Fibroblast of the aortic adventitia (primary cell): ENCODE results near the gene SH2D6. TPM values are rescaled to one million over a fixed set of nuclear protein-coding genes. Genes with fewer than 3 reads are reported as not detected.

Experiments
- DNase-seq: peaks from one replicate; pipeline ENCODE4 v3.0.0-alpha.2; 2010; ENCODE audit warnings: low read depth
- H3K4me3 ChIP-seq: 2 replicates; pipeline ENCODE4 v1.5.1; 2011; ENCODE audit warnings: low read depth, mild to moderate bottlenecking, control low read depth, low read length, moderate library complexity
- total RNA-seq: library from RNA; depleted of rRNA; stranded (reverse); fragments of >200 nt; gene quantifications from 2 replicates; pipeline ENCODE4 v1.2.3, GENCODE V29; 2012; ENCODE audit warnings: low replicate concordance
- TF ChIP-seq, protein P1 (sequence below): IDR thresholded peaks from 2 replicates; pipeline ENCODE4 v1.5.1; 2011; ENCODE audit warnings: mild to moderate bottlenecking, low read length, control low read depth, inconsistent platforms; ENCODE audit not compliant: insufficient read depth

SH2D6 gene
- total RNA-seq, 1 donor, result 0.27 TPM

GRCh38 chr2:85449214-85449588 lies 30.7 kb downstream of the SH2D6 start:
- TF ChIP-seq, protein P1, sequence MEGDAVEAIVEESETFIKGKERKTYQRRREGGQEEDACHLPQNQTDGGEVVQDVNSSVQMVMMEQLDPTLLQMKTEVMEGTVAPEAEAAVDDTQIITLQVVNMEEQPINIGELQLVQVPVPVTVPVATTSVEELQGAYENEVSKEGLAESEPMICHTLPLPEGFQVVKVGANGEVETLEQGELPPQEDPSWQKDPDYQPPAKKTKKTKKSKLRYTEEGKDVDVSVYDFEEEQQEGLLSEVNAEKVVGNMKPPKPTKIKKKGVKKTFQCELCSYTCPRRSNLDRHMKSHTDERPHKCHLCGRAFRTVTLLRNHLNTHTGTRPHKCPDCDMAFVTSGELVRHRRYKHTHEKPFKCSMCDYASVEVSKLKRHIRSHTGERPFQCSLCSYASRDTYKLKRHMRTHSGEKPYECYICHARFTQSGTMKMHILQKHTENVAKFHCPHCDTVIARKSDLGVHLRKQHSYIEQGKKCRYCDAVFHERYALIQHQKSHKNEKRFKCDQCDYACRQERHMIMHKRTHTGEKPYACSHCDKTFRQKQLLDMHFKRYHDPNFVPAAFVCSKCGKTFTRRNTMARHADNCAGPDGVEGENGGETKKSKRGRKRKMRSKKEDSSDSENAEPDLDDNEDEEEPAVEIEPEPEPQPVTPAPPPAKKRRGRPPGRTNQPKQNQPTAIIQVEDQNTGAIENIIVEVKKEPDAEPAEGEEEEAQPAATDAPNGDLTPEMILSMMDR, result no peak
- no peak for DNase-seq
- no peak overlapping the region for H3K4me3 ChIP-seq

GRCh38 chr2:85452237-85452636 lies 33.7 kb downstream of the SH2D6 start:
- TF ChIP-seq, protein P1, result no peak
- H3K4me3 ChIP-seq, result no peak overlapping the region
- DNase-seq, result no peak

DNA sequence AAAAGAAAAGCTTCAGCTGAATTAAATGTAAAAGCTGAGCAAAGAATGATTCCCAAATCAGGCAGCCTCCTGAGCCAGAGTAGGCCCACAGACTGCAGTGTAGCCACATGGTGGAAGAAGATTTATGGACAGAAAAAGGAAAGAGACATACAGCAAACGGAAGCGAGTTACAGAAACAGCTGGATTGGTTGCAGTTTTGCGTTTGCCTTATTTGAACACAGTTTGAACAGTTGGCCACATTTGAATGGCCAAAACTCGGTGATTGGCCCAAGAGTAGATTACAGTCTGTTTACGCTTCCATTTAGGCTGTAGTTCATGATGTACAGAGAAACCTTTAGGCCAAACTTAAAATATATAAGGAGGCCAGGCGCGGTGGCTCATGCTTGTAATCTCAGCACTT lies 35.1 kb downstream of the SH2D6 start:
- DNase-seq, result no peak
- TF ChIP-seq, protein P1, result no peak
- no peak overlapping the region for H3K4me3 ChIP-seq

- DNase-seq, result no peak
- TF ChIP-seq, protein P1, result no peak
- no peak overlapping the region for H3K4me3 ChIP-seq
Measured at GRCh38 chr2:85455552-85456090, 37.1 kb downstream of the SH2D6 start.

- H3K4me3 ChIP-seq, result no peak overlapping the region
- TF ChIP-seq, protein P1, result no peak
- no peak for DNase-seq
Measured at GRCh38 chr2:85457043-85457442, 38.5 kb downstream of the SH2D6 start.

DNA sequence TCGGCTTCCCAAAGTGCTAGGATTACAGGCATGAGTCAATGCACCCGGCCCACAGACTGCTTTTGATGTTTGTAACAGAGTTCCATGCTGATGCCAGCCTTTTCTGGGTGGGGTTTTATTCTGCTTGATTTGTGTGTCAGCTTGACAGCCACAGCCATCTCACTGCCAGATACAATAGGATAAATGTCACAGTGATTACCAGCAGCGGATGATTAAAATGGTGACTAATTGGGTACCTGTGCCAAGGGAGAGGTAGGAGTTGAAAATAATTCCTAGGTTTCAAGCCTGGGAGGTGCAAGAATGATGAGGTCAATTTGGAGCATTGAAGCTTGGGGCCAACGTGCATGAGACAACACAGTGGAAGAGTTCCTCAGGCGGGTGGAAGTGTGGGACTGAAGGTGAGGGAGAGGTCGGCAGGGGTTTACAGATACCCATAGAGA lies 39.4 kb downstream of the SH2D6 start:
- H3K4me3 ChIP-seq, result no peak overlapping the region
- DNase-seq, result peak; percentile 66
- TF ChIP-seq, protein P1, result no peak
